Activated CD4-positive, alpha-beta T cell treated with anti-CD3 and anti-CD28 coated beads, Interleukin-2, Interleukin-4, amounts not matched to agents 100 ng/mL and 50 ng/mL, durations not matched to agents 16 hours and 8 hours (primary cell): ENCODE data around the gene GOLGA5.

Experiments used
- DNase-seq: peaks from one replicate; pipeline ENCODE4 v3.0.0-alpha.2; 2020; ENCODE audit warnings: low spot score

GOLGA5 gene

DNA sequence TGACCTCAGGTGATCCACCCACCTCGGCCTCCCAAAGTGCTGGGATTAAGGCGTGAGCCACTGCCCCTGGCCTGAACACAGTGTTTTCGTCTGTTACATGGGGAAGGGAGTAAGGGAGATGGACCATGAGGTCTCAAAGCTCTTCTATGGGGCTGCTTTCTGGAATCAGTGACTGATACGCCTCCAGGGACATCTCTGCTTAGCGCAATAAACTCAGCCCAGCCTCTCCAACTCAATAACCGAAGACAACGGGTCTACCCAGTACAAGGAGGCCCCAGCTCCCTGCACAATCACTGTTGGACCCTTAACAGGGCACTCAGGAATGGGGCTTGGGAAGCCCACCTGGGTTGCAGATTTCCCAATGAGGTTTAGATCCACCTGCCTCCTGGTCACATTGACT lies 86.2 kb downstream of the GOLGA5 start:
- DNase-seq = no peak

DNA sequence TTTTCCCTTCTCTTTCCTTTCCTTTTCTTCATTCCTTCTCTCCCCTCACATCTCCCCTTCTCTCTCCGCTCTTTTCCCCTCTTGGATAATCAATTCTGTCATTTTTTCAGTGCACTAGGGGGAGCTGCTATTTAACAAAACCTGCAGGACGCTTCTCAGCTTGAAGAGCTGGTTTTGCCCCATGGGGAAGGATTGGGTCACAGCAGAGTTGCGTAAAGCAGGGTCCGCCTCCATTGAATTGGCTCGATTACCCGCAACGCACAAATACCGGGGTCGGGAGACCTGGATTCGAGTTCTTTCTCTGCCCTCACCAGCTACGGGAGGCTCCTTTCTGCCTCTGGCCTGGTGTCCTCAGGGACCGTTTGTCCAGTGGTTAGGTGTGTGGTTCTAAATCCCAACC lies 86.7 kb downstream of the GOLGA5 start:
- DNase-seq = no peak

DNA sequence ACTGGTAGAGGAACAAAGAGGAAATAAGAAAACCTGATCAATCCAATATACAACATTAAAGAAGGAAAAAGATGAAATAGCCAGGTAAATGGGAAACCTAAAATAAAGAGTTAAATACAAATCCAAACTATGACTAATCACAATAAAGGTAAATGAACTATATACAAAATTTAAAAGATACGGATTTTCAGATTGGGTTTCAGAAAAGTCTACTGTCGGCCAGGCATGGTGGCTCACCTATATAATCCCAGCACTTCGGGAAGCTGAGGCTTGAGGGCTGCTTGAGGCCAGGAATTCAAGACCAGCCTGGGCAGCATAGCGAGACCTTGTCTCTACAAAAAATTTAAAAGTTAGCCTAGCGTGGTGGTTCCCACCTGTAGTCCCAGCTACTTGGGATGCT lies 89.0 kb downstream of the GOLGA5 start:
- DNase-seq = no peak

DNA sequence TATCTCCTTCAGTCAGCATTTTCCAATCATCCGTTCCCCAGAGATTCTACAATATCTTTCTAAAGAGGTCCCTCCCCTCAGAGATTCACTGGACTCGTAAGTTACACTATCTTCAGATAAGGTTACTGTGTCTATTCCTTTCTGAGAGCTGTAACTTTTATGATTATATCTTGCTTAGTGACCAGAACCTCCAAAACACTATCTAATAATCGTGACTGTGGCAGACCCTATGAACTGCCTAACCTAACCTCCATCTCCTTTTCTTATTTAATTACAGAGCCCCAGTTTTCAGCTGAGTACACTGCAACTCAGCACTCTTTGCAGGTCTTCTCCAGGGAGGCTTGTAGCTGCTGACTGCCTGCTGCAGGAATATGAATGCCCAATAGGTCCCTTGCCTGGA lies 90.3 kb downstream of the GOLGA5 start:
- DNase-seq = no peak

DNA sequence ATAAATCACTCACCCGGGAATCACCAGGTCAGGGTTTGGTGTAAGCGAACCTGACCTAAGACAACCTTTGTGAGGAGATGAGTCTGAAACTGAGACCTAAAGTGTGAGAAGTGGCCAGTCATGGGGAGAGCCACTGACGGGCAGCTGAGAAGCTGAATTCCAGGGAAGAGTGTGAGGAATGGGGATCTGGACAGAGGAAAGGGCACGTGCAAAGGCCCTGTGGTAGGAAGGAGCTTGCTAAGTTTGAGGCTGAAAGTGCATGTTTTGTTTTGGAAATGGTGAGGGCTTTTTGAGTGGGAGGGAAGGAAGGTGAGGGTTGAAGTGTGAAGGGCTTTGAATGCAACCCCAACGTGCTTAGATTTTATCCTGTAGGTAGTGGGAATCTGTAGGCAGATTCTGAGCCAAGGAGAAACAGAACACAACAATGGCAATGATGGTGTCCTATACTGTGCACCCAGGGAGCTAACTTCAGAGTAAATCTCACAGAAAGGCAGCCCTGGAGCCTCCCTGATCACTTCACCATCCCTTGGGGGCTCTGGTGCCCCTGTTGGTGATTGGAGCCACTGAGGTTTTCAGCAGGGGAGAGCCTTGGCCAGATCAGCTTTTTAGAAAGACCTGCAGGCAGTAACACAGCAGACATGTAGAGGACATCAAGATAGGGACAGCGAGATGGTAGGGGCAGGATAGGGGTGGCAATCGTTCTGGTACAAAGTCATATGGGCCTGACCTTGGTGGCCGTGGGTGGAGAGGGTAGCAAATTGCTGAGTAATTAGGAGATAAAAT lies 91.4 kb downstream of the GOLGA5 start:
- no peak for DNase-seq

DNA sequence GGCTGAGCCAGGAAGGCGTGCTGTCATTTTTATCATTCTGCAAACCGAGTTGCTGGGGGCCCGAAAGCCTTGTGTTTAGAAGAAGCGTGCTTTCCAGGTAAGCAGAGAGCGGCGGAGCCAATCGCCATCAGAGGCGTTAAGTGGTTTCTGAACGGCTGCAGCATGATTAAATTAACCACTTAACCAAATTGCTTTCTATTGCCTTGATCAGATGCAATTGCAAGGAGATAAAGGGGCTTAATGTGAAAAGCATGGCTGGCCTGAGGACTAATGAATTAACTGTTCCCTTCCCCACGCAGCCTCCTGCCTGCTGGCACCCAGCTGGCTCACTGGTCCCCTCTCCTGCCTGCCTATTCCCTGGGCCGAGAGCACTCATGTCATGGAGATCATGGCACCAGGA lies 92.2 kb downstream of the GOLGA5 start:
- no peak for DNase-seq

DNA sequence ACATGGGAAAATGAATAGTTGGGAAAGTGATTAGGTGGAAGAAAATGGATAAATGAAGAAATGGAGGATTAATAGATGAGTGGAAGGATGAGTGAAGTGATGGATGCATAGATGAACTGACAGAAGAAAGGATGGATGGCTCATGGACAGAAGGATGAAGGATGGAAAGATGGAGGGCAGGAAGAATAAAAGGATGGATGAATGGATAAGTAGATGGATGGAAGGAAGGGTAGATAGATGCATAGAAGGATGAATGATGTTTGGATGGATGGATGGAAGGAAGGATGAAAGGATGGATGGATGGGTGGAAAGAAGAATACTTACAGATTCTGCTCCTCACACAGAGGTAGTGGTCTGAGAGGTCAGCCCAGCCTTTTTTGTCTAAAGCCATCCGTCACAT lies 93.1 kb downstream of the GOLGA5 start:
- DNase-seq = no peak

DNA sequence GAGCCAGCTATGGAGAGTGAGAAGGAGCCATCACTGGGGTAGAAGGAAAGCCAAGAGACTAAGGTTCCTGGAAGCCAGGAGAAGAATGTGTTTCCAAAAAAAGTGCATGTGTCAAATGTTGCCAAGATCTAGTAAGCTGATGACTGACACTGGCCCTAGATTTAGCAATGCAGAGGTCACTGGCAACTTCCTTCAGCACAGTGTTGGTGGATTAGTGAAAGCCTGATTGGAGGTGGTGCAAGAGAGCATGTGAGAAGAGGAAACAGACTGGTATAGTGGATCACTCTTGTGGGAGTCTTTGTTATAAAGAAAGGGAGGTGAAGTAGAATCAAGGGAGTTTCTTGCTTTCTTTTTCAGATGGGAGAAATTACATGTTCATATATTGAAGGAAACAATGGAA lies 94.8 kb downstream of the GOLGA5 start:
- no peak for DNase-seq
